GM19099 (cell line): ENCODE data around the gene BST1.

Experiments used
- POLR2A ChIP-seq: IDR thresholded peaks from 3 replicates; pipeline ENCODE4 v1.6.1; 2011; ENCODE audit warnings: low read depth; ENCODE audit not compliant: insufficient read length; ENCODE audit errors: extremely low read depth

Gene BST1

GRCh38 chr4:15765910-15766697 is 63.2 kb downstream of the BST1 start:
- TF ChIP-seq POLR2A = no peak

- no peak for TF ChIP-seq POLR2A
These were observed 64.0 kb downstream of the BST1 start for GRCh38 chr4:15766821-15767220.

DNA sequence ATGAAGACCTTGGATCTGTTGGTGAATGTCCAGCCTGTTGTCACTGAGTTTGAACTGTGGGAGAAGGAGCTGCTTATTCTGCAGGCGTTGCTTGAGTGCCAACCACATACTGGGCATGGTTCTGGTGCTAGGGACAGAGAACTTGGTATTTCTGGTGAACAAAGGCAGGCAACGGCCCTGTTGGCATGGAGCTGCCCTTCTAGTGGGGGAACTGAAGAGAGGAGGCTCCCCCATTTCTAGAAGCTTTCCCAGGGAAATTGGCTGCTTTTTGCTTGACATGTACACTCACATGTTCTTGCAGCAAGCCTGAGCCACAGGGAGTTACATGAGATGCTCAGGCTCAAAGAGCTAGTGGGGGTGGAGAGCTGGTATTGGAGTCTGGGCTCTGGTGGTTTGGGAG is 66.3 kb downstream of the BST1 start:
- no peak for TF ChIP-seq POLR2A

GRCh38 chr4:15771216-15772058 is 68.6 kb downstream of the BST1 start:
- TF ChIP-seq POLR2A = no peak

DNA sequence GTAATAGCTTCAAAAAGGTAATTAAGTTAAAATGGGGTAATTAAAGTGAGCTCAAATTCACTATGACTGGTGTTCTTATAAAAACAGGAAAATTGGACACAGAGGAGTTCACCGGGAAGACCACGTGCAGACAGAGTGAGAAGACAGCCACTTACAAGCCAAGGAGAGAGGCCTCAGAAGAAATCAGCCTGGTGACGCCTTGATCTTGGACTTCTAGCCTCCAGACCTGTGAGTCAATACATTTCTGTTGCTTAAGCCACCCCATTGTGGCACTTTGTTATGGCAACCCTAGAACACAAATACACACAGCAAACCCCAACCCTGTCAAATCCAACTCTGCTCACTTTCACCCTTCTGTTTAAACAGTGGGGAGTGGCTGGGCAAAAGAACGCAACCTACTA is 71.2 kb downstream of the BST1 start:
- no peak for TF ChIP-seq POLR2A

DNA sequence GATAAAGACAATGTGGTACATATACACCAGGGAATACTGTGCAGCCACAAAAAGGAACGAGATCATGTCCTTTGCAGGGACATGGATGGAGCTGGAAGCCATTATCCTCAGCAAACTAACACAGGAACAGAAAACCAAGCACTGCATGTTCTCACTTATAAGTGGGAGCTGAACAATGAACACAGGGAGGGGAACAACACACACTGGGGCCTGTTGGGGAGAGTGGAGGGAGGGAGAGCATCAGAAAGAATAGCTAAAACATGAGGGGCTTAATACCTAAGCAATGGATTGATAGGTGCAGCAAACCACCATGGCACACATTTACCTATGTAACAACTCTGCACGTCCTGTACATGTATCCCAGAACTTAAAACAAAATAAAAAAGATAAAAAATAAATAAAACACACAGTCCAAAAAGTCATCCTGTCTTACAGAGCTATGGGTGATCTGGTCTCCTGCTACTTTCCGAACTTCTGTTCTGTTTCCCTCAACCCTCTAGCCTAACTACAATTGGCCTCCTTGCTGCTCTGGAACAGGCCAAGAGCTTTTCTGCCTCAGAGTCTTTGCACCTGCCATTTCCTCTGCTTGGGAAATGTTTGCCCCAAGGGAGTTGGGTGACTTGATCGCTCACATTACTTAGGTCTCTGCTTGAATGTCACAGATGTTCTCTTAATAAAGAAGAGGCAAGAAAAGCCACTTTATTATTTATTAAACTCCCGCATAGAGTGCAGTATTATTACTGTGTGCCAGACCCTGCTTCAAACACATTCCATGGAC is 74.2 kb downstream of the BST1 start:
- no peak for TF ChIP-seq POLR2A

DNA sequence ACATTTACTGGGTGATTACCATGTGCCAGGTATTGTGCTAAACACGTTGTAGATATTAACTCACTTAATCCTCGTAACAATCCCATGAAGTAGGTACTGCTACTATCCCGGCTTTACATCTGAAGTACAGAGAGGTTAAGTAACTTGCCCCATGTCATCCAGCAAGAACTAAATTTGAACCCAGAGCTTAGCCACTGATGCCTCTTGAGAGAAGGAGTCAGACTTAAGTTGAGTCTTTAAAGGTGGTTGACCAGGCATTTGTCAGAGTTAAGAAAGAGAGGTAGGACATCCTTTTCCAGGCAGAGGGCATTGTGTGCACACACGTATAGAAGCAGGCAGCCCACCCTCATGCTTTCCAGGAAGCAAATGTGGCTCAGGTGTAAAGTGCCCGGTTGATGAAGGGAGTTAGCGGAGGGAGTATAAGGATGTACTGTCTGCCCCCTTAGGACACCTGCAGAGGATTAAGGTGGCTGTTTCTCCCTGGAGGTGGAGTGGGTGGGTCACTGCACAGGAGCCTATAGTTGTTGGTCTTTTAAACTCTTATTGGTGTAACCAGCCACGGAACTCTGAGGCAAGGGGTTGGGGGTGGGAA is 74.9 kb downstream of the BST1 start:
- no peak for TF ChIP-seq POLR2A

DNA sequence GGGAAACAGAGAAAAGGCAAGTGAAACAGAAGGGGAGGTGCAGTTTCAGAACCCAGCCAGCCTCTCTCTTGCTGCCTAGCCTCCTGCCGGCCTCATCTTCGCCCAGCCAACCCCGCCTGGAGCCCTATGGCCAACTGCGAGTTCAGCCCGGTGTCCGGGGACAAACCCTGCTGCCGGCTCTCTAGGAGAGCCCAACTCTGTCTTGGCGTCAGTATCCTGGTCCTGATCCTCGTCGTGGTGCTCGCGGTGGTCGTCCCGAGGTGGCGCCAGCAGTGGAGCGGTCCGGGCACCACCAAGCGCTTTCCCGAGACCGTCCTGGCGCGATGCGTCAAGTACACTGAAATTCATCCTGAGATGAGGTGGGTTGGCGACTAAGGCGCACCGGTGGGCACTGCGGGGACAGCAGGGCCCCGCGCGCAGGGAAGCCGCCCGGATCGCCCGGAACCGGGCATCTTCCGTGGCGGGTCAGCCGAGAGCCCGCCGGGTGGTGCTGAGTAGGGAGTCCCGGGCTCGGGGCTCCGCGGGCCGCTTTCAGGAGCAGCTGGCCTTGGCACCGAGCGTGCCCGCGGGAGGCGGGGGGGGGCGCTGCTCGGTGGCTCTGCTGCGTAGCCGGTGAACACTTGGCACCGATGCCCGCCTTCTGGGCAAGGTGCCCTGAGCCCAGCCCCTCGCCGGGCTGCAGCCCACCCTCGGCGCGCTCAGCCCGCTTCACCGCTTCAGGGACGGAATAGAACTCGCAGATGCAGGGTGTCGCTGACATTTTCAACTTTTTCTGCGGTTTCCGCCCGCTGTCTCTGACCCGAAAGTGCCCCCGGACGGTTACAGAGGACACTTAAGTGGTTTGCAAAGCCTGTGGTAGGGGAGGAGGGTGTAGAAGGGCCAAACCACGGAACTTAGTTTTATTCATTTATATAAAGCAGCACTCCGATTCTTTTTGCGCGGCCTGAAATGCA is 75.7 kb downstream of the BST1 start, which contains the start of gene CD38:
CD38 (plus strand) TSS at position 40 of the 953 bp plus-strand sequence; CDS start at position 127, 87 bp downstream.
- peak; percentile 84 for TF ChIP-seq POLR2A

GRCh38 chr4:15779306-15779705 is 76.4 kb downstream of the BST1 start:
- no peak for TF ChIP-seq POLR2A

DNA sequence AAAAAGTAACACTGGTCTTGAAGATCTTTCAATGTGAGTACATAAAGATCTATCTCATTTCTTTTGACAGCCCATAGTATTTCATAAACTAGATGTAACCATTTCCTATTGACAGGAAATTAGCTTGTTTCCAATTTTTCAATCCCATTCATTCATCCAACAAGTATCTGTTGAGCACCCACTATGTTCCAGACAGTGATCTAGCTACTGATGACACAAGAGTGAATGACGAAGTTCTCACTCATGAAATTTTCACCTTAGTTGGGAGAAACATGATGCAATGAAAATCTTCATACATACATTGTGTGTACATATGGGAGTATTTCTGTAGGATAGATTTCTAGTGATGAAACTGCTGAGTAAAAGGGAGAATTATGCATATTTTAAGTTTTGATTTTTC is 76.9 kb downstream of the BST1 start:
- no peak for TF ChIP-seq POLR2A

DNA sequence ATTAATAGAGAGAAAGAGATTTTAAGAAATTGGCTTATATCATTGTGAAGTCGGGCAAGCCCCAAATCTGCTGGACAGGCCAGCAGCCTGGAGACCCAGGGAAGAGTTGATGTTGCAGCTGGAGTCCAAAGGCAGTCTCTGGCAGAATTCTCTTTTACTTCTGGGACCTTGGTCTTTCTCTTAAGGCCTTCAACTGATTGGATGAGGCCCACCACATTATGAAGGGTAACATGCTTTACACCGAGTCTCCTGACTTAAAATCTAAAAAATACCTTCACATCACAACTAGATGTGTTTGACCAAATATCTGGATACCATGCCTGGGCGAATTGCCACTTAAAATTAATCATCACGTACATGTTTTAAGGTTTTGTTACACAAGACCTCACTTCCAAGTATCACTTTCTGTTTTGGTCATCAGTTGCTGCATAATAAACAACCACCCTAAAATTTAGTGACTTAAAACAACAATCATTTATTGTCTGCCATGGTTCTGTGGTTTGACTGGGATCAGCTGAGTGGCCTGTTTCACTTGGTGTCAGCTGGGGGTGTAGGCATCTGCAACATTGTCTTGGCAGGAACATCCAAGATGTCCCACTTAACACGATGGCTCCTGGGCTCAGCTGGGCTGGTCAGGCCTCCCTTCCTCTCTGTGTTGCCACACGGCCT is 78.7 kb downstream of the BST1 start:
- no peak for TF ChIP-seq POLR2A
